Colonic mucosa (tissue), 4 donors: ENCODE data around the gene TH. TPM values are rescaled to one million over a fixed set of nuclear protein-coding genes. Genes with fewer than 3 reads are reported as not detected.

ENCODE experiments used
- DNase-seq: peaks from one replicate; pipeline ENCODE4 v3.0.0-alpha.2; 2020
- H3K27ac ChIP-seq: fragments of 200-600 bp; one replicate; pipeline ENCODE4 v1.8.0; 2021
- H3K27me3 ChIP-seq: fragments of 200-600 bp; one replicate; pipeline ENCODE4 v1.8.0; 2021
- H3K36me3 ChIP-seq: fragments of 200-600 bp; one replicate; pipeline ENCODE4 v1.8.0; 2021
- H3K4me1 ChIP-seq: fragments of 200-600 bp; one replicate; pipeline ENCODE4 v1.8.0; 2021; ENCODE audit warnings: mild to moderate bottlenecking
- H3K4me3 ChIP-seq: fragments of 200-600 bp; one replicate; pipeline ENCODE4 v1.8.0; 2021
- H3K9ac ChIP-seq, 2 donors: one replicate each; pipeline ENCODE4 v1.7.0; 2013; ENCODE audit warnings: control low read depth in 2 of 2, low read depth in 2 of 2, low read length in 2 of 2
- H3K9me3 ChIP-seq: fragments of 200-600 bp; one replicate; pipeline ENCODE4 v1.8.0; 2021
- intact Hi-C: fragments of 100-400 bp; cut with DNase I; formaldehyde crosslinking; loops from one replicate; pipeline ENCODE4 v1.14.1; 2022
- total RNA-seq, 2 donors: library from RNA; stranded (reverse); fragmentation: NEBNext Ultra II Directional in 1 of 2; extraction: Animal tissue kit (Norgen Biotek cat#: 25700) in 1 of 2; gene quantifications; one replicate each; pipeline ENCODE4 v1.2.1, GENCODE V29; 2021
- TF ChIP-seq, protein P1 (sequence below): fragments of 200-600 bp; IDR thresholded peaks from one replicate; pipeline ENCODE4 v1.8.0; 2022; ENCODE audit warnings: antibody characterized with exemption, mild to moderate bottlenecking
- donor health status: healthy.
- donor health status: DM: no; HTN: no; CAD: no.
- donor health status: DM: no; HTN: no; CAD: no.

TH gene
- total RNA-seq, 2 donors from 2014 or later, result 0.15 TPM; not detected in 1

DNA sequence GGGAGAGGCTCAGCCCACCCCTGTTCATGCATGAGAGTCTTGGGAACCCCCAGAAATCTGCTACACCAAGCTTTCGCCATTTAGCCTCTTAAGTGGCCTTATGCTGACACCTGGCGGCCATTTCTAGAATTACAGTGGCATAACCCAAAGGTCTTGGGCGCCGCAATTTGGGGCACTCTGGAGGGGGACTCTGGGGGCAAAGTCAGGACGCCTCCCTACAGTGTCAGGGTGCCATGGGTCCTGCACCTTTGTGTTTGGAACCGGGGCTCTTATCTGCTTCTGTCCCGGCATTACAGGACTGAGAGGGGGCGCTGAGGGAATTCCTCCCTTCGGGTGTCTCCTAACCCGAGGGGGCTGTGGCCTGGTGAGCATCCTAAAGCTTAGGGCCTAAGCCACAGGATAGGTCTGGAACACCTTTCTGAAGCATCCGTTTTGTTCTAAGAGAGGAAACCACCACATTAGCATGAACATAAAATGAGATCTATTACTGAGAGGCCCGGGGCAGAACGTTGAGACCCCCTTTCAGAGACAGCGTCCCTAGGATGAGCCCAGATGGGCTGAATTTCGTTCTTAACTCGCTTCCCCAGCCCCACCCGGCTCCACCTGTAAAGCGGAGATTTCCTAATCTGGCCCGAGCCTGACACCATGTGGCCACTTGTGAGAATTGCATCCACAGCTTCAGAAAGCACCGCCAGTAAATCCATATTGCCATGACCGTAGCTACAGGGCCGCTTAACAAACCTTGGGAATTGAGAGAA lies 19.9 kb downstream of the TH start:
- H3K27me3 ChIP-seq, result peaks cover 15% of the 10 kb centered on the region
- no peak overlapping the region for H3K27ac ChIP-seq
- H3K9ac ChIP-seq, result no peak overlapping the region

DNA sequence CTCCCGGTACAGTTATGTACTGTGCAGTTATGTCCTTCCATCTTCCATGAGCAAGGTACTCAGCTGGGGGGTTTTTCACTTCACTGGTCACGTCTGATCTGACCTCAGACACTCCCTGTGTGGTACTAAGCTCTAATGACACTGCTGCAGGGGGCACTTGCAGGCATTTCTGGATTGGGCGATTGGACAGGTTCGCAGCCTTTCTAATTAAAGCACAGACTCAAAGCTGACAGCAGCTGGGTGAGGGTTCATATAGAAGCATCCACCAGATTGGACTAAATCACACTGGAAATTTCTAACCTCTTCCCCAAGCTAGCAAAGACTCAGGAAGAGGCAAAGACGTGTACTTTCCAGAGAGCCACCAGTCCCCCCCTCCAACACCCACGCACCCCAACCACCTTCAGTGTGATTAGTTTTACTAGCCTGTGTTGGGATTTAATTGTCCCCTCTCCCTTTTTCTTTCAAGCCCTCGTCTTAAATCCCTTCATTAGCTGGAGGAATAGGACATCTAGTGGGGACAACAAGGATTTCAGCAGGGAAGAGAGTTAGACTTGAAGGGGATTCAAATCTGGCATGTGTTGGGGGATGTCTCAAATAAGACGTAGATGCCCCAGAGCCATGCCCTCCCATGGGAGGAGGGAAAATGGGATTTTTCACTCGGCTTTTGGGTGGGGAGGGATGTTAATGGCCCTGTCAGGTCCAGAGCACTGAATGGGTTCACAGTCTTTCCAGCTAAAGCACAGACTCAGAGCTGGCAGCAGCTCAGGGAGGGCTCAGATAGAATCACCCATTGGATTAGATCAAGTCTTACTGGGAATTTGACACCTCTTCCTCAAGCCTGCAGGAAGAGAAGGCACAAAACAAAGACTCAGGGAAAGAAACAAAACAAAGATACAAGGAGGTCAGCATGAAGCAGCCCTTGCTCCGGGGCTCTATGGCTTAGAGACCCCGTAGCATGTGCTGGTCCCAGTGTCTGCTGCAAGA lies 21.5 kb downstream of the TH start:
- no peak overlapping the region for H3K4me3 ChIP-seq
- H3K36me3 ChIP-seq, result no peaks in the 10 kb centered on the region
- intact Hi-C loops, result loop anchor here (5.0 kb wide), 4 partner anchors 268 to 498 kb away; partner anchors contain the start of gene TNNI2
- TF ChIP-seq, protein P1, sequence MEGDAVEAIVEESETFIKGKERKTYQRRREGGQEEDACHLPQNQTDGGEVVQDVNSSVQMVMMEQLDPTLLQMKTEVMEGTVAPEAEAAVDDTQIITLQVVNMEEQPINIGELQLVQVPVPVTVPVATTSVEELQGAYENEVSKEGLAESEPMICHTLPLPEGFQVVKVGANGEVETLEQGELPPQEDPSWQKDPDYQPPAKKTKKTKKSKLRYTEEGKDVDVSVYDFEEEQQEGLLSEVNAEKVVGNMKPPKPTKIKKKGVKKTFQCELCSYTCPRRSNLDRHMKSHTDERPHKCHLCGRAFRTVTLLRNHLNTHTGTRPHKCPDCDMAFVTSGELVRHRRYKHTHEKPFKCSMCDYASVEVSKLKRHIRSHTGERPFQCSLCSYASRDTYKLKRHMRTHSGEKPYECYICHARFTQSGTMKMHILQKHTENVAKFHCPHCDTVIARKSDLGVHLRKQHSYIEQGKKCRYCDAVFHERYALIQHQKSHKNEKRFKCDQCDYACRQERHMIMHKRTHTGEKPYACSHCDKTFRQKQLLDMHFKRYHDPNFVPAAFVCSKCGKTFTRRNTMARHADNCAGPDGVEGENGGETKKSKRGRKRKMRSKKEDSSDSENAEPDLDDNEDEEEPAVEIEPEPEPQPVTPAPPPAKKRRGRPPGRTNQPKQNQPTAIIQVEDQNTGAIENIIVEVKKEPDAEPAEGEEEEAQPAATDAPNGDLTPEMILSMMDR, result no peak
- H3K9me3 ChIP-seq, result no peaks in the 10 kb centered on the region
- no peak for DNase-seq
- H3K27ac ChIP-seq, result no peak overlapping the region
- peaks cover 25% of the 10 kb centered on the region for H3K27me3 ChIP-seq
- H3K4me1 ChIP-seq, result no peaks in the 10 kb centered on the region
- no peak overlapping the region for H3K9ac ChIP-seq

More for the DNA sequence above, 19.9 kb downstream of the TH start:
- Histone ChIP-seq H3K4me1 (no peaks in the 10 kb centered on the region), H3K4me3 (no peak overlapping the region), H3K9me3 (no peaks in the 10 kb centered on the region), H3K36me3 (no peaks in the 10 kb centered on the region)
- intact Hi-C loops, result loop anchor here (5.0 kb wide), 4 partner anchors 269 to 499 kb away; partner anchors contain the start of gene TNNI2
- TF ChIP-seq, protein P1, result peak; percentile 66
- DNase-seq, result peak; percentile 83

DNA sequence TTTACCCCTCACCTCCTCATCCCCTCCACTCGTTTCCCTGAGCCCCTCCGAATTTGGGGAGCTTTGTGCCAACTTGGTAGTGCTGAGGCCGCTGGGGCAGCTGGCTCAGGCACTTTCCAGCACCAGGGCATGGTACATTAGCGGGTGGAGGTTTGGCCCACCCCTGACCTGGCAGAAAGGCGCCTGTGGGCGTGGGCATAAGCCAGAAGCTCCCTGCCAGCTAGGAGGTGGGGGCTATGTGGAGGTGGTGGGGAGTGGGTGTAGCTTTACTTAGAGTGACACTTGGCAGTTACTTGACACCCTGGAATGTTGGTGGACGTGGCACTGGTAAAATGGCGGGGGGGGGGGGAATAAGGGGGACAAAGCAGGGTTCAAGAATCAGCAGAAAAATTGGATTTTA lies 22.2 kb downstream of the TH start:
- Histone ChIP-seq H3K27ac (no peak overlapping the region), H3K36me3 (no peaks in the 10 kb centered on the region), H3K9me3 (no peaks in the 10 kb centered on the region), H3K27me3 (peaks cover 32% of the 10 kb centered on the region), H3K4me3 (no peak overlapping the region), H3K9ac (no peak overlapping the region), H3K4me1 (no peaks in the 10 kb centered on the region)
- no peak for DNase-seq
- TF ChIP-seq, protein P1, result no peak
- intact Hi-C loops, result no loop called here

GRCh38 chr11:2148595-2148994 lies 23.0 kb downstream of the TH start:
- Histone ChIP-seq H3K36me3 (no peaks in the 10 kb centered on the region), H3K27ac (no peak overlapping the region), H3K27me3 (peaks cover 41% of the 10 kb centered on the region), H3K4me1 (no peaks in the 10 kb centered on the region), H3K4me3 (no peak overlapping the region), H3K9ac (no peak overlapping the region), H3K9me3 (no peaks in the 10 kb centered on the region)
- TF ChIP-seq, protein P1, result no peak
- no peak for DNase-seq
- intact Hi-C loops, result no loop called here

- Histone ChIP-seq H3K36me3 (no peaks in the 10 kb centered on the region), H3K27me3 (peaks cover 51% of the 10 kb centered on the region), H3K4me3 (no peak overlapping the region), H3K27ac (no peak overlapping the region), H3K9ac (no peak overlapping the region), H3K4me1 (no peaks in the 10 kb centered on the region), H3K9me3 (no peaks in the 10 kb centered on the region)
- TF ChIP-seq, protein P1, result no peak
- DNase-seq, result no peak
- intact Hi-C loops, result no loop called here
These were observed 24.2 kb downstream of the TH start for GRCh38 chr11:2147391-2147790.
